ENCODE data around the gene PNLIP.

DNA sequence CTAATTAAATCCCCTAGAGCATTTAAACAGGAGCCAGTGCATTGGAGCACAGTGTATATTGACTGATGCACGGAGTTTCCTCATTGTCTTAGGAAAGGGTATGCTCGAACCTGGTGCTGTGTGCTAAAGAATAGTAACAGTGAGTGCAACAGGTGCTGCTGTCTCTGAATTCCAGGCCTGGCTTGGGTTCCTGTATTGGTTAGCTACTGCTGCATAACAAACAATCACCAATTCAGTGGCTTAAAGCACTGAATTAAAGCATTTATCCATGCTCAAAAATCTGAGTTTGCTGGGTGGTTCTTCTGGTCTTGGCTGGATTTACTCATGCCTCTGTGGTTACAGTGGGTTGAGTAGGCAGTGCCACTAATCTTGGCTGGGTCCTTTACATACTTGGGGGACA is 43.3 kb downstream of the PNLIP start:
- TF ChIP-seq, protein P1, sequence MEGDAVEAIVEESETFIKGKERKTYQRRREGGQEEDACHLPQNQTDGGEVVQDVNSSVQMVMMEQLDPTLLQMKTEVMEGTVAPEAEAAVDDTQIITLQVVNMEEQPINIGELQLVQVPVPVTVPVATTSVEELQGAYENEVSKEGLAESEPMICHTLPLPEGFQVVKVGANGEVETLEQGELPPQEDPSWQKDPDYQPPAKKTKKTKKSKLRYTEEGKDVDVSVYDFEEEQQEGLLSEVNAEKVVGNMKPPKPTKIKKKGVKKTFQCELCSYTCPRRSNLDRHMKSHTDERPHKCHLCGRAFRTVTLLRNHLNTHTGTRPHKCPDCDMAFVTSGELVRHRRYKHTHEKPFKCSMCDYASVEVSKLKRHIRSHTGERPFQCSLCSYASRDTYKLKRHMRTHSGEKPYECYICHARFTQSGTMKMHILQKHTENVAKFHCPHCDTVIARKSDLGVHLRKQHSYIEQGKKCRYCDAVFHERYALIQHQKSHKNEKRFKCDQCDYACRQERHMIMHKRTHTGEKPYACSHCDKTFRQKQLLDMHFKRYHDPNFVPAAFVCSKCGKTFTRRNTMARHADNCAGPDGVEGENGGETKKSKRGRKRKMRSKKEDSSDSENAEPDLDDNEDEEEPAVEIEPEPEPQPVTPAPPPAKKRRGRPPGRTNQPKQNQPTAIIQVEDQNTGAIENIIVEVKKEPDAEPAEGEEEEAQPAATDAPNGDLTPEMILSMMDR (IDR thresholded peaks at IDR 0.05; ENCODE audit: low read depth, low read length, poor library complexity, severe bottlenecking): no peak
- TF ChIP-seq EZH2phosphoT487 (IDR thresholded peaks at IDR 0.05; ENCODE audit: borderline replicate concordance, low read length): no peak

Measured in DOHH2 (cell line).